Effector CD4-positive, alpha-beta T cell (primary cell): ENCODE results near the gene HSD11B2.

ENCODE experiments used
- DNase-seq: peaks from one replicate; pipeline ENCODE4 v3.0.0-alpha.2; 2020

Gene HSD11B2

GRCh38 chr16:67481561-67482232 is 50.8 kb downstream of the HSD11B2 start:
- DNase-seq, result peak; percentile 22

DNA sequence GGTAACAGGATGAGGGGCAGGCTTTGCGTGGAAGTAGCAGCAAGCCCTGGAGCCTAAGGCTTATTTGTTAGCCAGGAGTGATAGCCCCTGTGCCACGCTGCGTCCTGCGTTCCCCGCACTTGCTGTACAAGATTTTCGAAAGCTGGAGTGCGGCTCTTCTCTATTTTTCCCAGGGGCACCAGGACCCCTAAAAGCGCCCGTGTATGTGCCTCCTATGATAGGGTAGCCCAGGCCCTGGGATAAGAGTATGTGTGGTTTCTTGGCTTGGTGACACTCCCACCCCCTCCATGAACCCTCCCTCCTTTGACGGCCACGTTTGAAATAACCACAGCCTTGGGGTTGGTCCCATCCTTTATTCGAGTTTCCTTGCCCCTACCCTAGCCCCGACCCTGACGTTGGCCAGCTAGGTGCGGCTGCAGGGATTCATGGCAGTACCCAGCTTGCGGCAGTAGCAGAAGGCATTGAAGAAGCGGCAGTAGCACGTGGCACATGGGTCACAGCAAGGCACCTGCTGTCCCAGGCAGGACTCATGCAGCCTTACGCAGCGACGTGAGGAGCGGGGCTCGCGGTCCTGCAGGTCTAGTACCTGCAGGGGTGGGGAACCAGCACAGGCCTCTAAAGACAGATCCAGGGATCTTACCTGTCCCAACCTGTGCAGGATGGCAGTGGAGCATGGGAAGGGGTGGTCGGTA is 51.5 kb downstream of the HSD11B2 start:
- no peak for DNase-seq

GRCh38 chr16:67483150-67483549 is 52.2 kb downstream of the HSD11B2 start, which contains the start of gene AGRP:
Gene AGRP (minus strand): TSS chr16:67483547. CDS start chr16:67483398, 149 bp downstream.
- DNase-seq, result no peak

DNA sequence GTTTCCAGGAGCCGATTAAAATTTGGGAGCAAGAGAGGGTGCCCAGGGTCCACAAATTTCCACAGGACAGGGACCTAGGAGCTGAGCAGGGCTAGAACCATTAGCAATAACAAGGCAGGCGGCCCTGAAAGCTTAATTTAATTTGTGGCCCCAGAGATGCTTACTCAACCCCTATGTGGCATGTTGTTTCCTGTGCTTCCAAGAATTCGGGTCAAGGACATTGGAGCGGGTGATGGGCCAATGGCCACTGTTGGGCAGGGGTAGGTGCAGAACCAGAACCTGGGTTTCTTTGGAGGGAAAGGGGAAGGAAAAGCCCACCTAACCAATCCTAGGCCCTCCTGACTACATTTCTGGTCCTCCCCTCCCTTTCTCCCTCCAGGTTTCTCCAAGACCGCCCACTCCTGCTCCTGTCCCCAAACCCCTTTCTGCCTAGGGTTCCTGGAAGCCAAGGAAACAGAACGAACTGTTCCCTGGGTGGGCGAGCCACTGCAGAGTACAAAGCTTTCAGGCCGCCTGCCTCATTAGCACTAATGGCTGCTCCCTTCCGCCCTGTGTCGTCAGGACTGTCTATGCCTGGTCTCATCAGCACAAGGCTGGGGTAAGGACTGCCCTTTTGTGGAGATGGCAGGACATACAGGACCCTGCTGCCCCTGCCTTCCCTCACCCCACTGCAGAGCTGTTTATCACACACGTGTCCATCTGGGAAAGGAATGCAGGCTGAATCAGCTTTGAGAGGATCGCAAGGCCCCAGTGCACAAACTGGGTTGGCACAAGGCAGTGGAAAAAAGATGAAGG is 53.0 kb downstream of the HSD11B2 start:
- no peak for DNase-seq

DNA sequence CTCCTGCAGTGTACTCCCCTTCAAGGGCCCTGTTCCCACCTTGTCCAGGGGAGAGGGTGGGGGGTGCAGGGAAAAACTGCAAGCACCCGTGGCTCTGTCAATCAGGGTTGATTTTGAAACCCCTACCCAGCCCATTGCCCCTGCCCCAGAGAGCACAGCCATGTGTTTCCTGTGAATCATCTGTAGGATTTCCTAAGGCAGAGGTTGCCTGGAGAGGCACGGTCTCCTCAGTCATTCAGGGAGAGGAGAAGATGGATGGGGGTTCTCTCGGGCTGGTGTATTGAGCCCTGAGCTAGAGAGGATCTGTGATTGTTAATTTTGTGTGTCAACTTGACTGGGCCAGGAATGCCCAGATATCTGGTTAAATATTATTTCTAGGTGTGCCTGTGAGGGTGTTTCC is 55.9 kb downstream of the HSD11B2 start:
- DNase-seq, result no peak
